ENCODE data around the gene LEKR1.
"Not testable (repeated sequence)": the region's sequence is repeated elsewhere in the genome, so short reads cannot be mapped to it uniquely, and the experiment has no call there.

LEKR1 gene

GRCh38 chr3:156808025-156808424 lies 18.1 kb upstream of the LEKR1 start:
- no peak for DNase-seq (ENCODE audit: low read depth)

- no peak for DNase-seq (ENCODE audit: low read depth)
Observed at GRCh38 chr3:156811089-156811862, 14.9 kb upstream of the LEKR1 start.

GRCh38 chr3:156812521-156813335 lies 13.4 kb upstream of the LEKR1 start:
- no peak for DNase-seq (ENCODE audit: low read depth)

DNA sequence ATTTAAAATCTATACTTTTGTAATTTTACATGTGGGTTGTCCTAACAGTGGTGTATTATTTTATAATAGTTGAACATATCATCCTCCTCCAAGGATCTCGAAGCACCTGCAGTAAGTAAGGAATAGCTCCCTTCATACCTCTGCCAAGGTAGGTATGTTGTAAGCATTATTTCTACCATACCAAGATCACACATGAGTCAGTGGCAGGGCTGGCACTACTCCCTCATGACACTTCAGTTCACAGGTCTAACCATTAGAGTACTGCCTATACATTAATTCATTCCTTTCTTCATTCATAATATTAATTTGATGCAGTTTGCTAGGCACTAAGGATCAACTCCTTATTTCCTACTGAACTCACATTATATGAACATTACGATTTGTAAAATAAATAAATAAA lies 11.9 kb upstream of the LEKR1 start:
- no peak for DNase-seq (ENCODE audit: low read depth)

DNA sequence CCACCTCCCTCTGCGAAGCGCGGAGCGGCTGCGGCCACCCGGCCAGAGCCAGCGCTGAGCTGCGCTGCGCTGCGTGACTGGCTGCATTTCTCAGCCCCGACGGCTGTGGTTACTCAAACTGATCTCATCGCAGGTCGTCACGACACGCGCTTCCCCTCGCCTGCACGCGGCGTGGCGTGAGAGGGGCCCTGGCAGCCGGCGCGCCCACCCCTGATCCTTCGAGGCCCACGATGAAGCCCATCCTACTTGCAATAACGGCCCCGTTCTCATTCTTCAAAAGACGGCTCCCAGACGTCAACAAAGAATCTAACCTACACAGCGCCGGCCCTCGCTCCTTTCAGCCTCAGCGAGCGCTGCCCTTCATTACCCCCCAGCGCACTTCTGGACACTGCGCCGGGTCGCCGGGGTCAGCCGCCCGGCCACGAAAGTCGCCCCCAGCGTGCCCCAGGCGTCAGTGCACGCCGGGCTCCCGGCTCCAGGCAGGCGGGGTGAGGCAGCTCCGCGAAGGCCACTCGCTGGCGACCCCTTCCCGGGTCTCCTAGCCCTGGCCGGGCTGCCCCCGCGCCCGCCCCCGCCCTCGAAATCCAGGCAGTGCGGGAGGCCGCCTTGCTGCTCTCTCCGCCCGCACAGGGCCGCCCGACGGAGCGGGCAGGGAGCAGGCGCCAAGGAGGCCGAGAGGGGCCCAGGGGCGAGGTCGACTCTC lies 9.9 kb upstream of the LEKR1 start:
- peak; percentile 2 for DNase-seq (ENCODE audit: low read depth)

DNA sequence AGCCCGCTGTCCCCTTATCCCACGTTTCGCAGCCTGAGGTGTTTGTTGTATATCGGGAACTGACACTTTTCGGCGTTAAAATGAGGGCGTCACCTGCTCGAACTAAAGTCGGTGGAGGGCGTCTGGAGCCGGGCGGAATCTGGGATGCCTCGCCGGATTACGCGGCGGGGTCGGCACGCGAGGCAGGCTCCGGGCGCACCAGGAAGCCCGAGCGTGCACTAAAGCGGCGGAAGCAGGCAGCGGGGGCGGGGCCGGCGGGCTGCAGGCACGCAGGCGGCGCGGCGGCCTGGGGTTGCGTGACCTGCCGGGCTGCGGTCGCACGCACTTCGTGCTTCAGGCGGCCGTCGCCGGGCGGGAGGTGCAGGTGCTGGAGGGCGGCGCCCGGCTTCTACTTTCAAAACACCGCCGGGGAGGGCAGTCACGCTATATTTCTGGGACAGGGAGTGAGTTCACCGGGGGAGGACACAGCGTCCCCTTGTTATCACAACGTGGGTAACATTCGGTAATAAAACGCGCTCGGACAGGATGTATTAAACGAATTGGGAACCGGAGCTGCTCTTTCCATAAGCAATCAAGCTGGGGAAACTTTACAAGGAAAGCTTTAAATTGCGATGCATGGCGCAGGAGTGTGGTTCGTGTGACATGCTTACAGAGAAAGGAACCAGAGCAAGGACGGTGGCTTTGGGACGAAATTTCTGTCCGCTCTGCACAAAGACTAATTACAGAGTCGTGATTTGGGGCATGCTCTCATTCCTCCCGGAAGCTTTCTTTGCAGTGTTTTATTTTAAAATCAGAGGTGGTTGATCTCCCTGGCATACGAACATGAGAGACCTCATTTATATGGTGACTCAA lies 9.1 kb upstream of the LEKR1 start:
- DNase-seq (ENCODE audit: low read depth), result peak; percentile 71

- DNase-seq (ENCODE audit: low read depth), result no peak
Observed at GRCh38 chr3:156817646-156818272, 8.4 kb upstream of the LEKR1 start.

DNA sequence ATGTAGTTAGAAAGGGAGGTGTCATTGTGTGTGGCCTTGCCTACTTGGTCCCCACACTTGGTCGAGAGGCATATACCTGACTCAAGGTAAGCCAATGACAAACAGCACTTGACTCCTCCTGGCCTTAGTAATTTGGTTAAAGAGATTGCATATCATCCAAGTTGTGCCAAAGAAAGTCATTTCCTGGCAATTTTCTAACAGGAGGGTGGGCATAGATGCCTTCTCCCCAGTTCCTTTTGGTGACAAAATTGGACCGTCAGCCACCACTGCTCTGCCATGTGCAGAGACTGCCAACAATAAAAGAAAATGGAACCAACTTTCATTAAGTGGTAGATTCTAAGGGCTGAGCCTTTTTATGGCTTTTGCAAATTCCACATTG lies 7.9 kb upstream of the LEKR1 start:
- DNase-seq (ENCODE audit: low read depth), result no peak

DNA sequence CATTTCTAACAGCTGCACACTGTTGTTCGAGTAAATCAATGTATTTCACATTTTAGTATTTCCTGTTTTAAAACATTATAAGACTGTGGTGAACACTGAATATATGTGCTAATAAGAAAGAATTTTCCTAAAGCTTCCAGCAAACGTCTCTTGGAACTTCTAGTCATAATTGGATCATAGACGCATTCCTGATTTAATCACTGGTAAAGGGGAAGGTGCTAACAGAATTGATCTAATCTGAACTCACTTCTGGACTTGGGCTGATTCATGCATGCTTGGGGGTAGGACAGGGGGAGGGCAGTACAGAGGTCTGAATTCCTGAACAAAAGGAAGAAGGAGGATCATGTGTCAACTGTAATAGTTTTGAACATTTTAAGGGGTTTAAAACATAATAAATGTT lies 7.3 kb upstream of the LEKR1 start:
- no peak for DNase-seq (ENCODE audit: low read depth)

- no peak for DNase-seq (ENCODE audit: low read depth)
Observed at GRCh38 chr3:156819842-156820691, 6.1 kb upstream of the LEKR1 start.

GRCh38 chr3:156820692-156821080 lies 5.5 kb upstream of the LEKR1 start:
- DNase-seq (ENCODE audit: low read depth), result no peak

GRCh38 chr3:156822626-156823260 lies 3.4 kb upstream of the LEKR1 start:
- DNase-seq (ENCODE audit: low read depth), result not testable (repeated sequence)

- DNase-seq (ENCODE audit: low read depth), result no peak
Observed at GRCh38 chr3:156825795-156826143, 384 bp upstream of the LEKR1 start.

- no peak for DNase-seq (ENCODE audit: low read depth)
Observed at GRCh38 chr3:156826896-156827882, 1.0 kb downstream of the LEKR1 start.

DNA sequence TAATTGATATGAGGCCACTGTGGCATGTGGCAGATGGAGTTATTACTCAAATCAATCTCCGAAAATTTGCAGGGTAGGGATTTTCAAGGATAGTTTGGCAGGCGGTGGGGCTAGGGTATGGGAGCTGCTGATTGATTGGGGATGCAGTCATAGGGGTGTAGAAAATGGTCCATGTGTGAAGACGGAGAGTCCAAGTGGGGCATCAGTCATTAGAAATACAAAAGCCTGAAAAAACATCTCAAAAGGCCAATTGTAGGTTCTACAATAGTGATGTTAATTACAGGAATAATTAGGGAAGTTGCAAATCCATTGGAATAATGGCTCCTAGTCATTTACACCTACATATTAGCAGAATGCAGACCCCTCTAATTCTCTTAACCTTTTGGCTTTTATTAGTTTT lies 4.9 kb downstream of the LEKR1 start:
- no peak for DNase-seq (ENCODE audit: low read depth)

DNA sequence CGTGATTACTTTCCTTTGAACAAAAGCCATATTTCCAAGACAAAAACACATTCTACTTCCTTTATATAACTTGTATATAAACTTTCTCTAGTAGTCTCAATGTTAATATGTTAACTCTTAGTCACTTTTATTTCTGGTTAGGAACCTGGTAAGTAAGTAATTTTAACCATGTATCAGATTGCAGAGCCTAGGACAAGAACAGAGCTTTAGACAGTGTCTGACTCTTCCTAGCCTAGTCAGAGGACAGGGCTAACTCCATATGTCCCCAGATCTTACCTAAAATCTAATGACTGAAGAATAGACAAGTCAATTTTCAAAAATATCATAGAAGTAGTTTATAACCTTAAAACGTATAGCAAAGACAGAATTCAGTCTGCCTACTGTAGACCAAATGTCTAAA lies 8.3 kb downstream of the LEKR1 start:
- no peak for DNase-seq (ENCODE audit: low read depth)

GRCh38 chr3:156834962-156835535 lies 8.9 kb downstream of the LEKR1 start:
- DNase-seq (ENCODE audit: low read depth), result no peak

DNA sequence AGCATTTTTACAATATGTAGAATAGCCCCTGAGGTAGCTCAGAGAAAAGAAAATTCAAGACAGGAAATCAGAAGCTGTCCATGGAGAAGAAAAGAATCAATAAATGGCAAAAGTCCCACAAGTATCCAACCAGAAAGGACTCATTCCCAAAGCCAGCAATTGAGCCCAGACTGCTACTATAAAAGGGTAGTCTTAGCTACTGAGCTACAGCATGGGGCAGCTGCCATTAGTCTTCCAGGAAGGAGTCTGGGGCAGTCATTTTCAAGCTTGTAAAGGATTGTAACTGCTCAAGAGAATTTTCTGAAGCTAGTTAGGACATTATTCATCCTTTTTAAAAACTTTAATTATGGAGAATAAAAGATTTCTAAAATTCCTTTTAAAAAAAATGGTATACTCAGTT lies 10.5 kb downstream of the LEKR1 start:
- DNase-seq (ENCODE audit: low read depth), result no peak

- no peak for DNase-seq (ENCODE audit: low read depth)
Observed at GRCh38 chr3:156837115-156837514, 11.0 kb downstream of the LEKR1 start.
